CD4-positive, alpha-beta T cell (primary cell): ENCODE data around the gene URGCP. TPM values are rescaled to one million over a fixed set of nuclear protein-coding genes. Genes with fewer than 3 reads are reported as not detected.
A peak's percentile ranks its signal among the peaks of the same experiment; 100 is the strongest.
"Not testable (repeated sequence)": the region's sequence is repeated elsewhere in the genome, so short reads cannot be mapped to it uniquely, and the experiment has no call there.

Source experiments
- ATAC-seq: fragments of 200-7000 bp; cut with Tn5 transposase; one replicate; pipeline ENCODE4 v1.10.0; 2022; ENCODE audit warnings: mild to moderate bottlenecking; ENCODE audit not compliant: poor library complexity
- CTCF ChIA-PET: fragments of 350-600 bp; sonication (Branson Sonifier 250); formaldehyde crosslinking; loops from one replicate; lab custom pipeline; 2021; ENCODE audit warnings: antibody characterized with exemption, inconsistent platforms; lab: Charles Lee
- POLR2A ChIA-PET: fragments of 350-600 bp; sonication (Branson Sonifier 250); formaldehyde crosslinking; loops from one replicate; lab custom pipeline; 2021; ENCODE audit warnings: antibody characterized with exemption, inconsistent platforms; lab: Charles Lee
- DNase-seq, 14 experiments: peaks; one replicate each; pipeline ENCODE4 v3.0.0-alpha.2; 2013 to 2020; ENCODE audit warnings: mixed read lengths in 2 of 14
- H3K27ac ChIP-seq, 2 donors: one replicate each; pipeline versions ENCODE4 v1.5.1 to v1.7.0; 2013; ENCODE audit warnings: low read length in 2 of 2, low read depth in 1 of 2, mild to moderate bottlenecking in 1 of 2
- H3K27me3 ChIP-seq, 2 experiments: 1 replicate in 1 of 2; 2 replicates in 1 of 2; pipeline versions ENCODE4 v1.6.1 to v1.7.0; 2013; ENCODE audit warnings: low read length in 2 of 2, control low read depth in 1 of 2, mild to moderate bottlenecking in 1 of 2, moderate library complexity in 1 of 2; ENCODE audit not compliant: insufficient read depth in 2 of 2, control insufficient read depth in 1 of 2
- H3K36me3 ChIP-seq: one replicate; pipeline ENCODE4 v1.6.1; 2013; ENCODE audit warnings: low read length, control low read depth; ENCODE audit not compliant: insufficient read depth
- H3K4me1 ChIP-seq: one replicate; pipeline ENCODE4 v1.6.1; 2013; ENCODE audit warnings: low read length, control low read depth; ENCODE audit not compliant: insufficient read depth
- H3K4me3 ChIP-seq: one replicate; pipeline ENCODE4 v1.5.1; 2013; ENCODE audit warnings: mild to moderate bottlenecking, low read length, moderate library complexity
- H3K9me3 ChIP-seq, 2 experiments: 1 replicate in 1 of 2; 2 replicates in 1 of 2; pipeline versions ENCODE4 v1.6.1 to v1.7.0; 2013; ENCODE audit warnings: low read length in 2 of 2, mild to moderate bottlenecking in 2 of 2, control low read depth in 1 of 2, moderate library complexity in 1 of 2; ENCODE audit not compliant: control insufficient read depth in 1 of 2, insufficient read depth in 1 of 2
- H3K27ac Mint-ChIP-seq: one replicate; pipeline ENCODE4 v1.8.0; 2020; ENCODE audit warnings: mixed read lengths
- H3K27me3 Mint-ChIP-seq: one replicate; pipeline ENCODE4 v1.8.0; 2021; ENCODE audit warnings: mixed read lengths
- H3K36me3 Mint-ChIP-seq: one replicate; pipeline ENCODE4 v1.8.0; 2021; ENCODE audit warnings: low read depth, mixed read lengths
- H3K4me1 Mint-ChIP-seq: one replicate; pipeline ENCODE4 v1.8.0; 2021; ENCODE audit warnings: low read depth, mixed read lengths
- H3K4me3 Mint-ChIP-seq: one replicate; pipeline ENCODE4 v1.8.0; 2020; ENCODE audit warnings: mild to moderate bottlenecking, mixed read lengths
- H3K9me3 Mint-ChIP-seq: one replicate; pipeline ENCODE4 v1.8.0; 2020; ENCODE audit warnings: mixed read lengths
- intact Hi-C, 2 experiments: fragments of 100-400 bp; cut with DNase I in 1 of 2; cut with micrococcal nuclease in 1 of 2; formaldehyde crosslinking; loops; one replicate each; pipeline versions ENCODE4 v1.15.1 to v1.9.0; 2023 to 2025; cut with DNase I, micrococcal nuclease
- total RNA-seq, 174 experiments: library from RNA in 2 of 174; stranded (reverse) in 2 of 174; gene quantifications; one replicate each; pipeline ENCODE4 v1.2.3 and lab custom pipeline; 2021 to 2026
- TF ChIP-seq, protein P1 (sequence below): fragments of 200-600 bp; IDR thresholded peaks from one replicate; pipeline ENCODE4 v1.8.0; 2022; ENCODE audit warnings: antibody characterized with exemption, mild to moderate bottlenecking

The URGCP gene
- total RNA-seq, 2 experiments from 2014 or later = 21.8 to 22.5 TPM

DNA sequence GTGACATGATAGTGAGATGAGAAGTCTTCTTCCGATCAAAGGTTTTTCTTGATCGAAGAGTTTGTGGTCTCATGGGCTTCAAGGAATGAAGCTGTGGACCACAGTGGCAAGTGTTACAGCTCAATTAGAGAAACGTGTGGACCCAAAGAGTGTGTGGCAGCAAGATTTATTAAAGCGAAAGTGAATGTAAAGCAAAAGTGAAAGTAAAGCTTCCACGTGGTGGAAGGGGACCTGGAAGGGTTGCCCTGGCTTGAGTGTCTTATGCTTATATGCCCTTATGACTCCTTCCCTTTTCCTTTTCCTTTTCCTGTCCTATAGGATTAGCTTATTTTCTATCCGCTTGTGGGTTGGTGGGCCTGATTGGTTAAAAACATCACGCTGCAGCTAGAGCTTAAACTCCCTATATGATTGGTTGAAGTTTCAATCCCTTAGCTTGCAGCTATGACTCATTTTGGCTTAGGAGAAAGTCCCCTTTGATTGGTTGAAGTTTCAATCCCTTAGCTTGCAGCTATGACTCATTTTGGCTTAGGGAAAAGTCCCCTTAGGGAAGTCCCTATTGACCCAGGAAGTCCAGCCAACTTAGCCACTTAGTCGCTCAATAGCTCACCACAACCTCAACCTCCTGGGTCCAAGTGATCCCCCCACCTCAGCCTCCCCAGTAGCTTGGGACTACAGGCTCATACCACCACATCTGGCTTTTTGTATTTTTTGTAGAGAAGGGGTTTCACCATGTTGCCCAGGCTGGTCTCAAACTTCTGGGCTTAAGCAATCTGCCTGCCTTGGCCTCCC is 71.7 kb downstream of the URGCP start:
- Mint-ChIP-seq H3K9me3 (no peaks in the 10 kb centered on the region), H3K27me3 (peaks cover 3% of the 10 kb centered on the region), H3K4me1 (peaks cover 26% of the 10 kb centered on the region), H3K27ac (peak overlapping the region; percentile 93), H3K4me3 (peak overlapping the region; percentile 94), H3K36me3 (peaks cover 6% of the 10 kb centered on the region)
- Histone ChIP-seq H3K27ac (peak overlapping the region in 1 of 2 donors; percentile 76), H3K27me3 (no peaks in the 10 kb centered on the region), H3K9me3 (peaks cover 0 to 5% of the 10 kb centered on the region in 2 experiments), H3K4me1 (peaks cover 29% of the 10 kb centered on the region), H3K36me3 (no peaks in the 10 kb centered on the region), H3K4me3 (peak overlapping the region; percentile 68)
- ChIA-PET POLR2A (interaction anchor here (0.7 to 2.3 kb wide), 11 partner anchors 9 to 923 kb away, joined by 3 to 15 read pairs (median 4); partner anchors contain the start of genes BLVRA, C7orf25, COA1 and MRPL32), CTCF (interaction anchor here (2.1 to 6.6 kb wide), 2 partner anchors 105 to 252 kb away, joined by 10 to 39 read pairs; partner anchors contain the start of genes COA1 and STK17A)
- TF ChIP-seq, protein P1, sequence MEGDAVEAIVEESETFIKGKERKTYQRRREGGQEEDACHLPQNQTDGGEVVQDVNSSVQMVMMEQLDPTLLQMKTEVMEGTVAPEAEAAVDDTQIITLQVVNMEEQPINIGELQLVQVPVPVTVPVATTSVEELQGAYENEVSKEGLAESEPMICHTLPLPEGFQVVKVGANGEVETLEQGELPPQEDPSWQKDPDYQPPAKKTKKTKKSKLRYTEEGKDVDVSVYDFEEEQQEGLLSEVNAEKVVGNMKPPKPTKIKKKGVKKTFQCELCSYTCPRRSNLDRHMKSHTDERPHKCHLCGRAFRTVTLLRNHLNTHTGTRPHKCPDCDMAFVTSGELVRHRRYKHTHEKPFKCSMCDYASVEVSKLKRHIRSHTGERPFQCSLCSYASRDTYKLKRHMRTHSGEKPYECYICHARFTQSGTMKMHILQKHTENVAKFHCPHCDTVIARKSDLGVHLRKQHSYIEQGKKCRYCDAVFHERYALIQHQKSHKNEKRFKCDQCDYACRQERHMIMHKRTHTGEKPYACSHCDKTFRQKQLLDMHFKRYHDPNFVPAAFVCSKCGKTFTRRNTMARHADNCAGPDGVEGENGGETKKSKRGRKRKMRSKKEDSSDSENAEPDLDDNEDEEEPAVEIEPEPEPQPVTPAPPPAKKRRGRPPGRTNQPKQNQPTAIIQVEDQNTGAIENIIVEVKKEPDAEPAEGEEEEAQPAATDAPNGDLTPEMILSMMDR = no peak
- DNase-seq (peak in 10 of 14 experiments; percentile 4 to 82 (median 12)), ATAC-seq (peak; percentile 56)
- intact Hi-C loops = loop anchor here in 1 of 2 experiments (5.0 kb wide), 1 partner anchor 112 kb away; no protein-coding TSS in a partner anchor

DNA sequence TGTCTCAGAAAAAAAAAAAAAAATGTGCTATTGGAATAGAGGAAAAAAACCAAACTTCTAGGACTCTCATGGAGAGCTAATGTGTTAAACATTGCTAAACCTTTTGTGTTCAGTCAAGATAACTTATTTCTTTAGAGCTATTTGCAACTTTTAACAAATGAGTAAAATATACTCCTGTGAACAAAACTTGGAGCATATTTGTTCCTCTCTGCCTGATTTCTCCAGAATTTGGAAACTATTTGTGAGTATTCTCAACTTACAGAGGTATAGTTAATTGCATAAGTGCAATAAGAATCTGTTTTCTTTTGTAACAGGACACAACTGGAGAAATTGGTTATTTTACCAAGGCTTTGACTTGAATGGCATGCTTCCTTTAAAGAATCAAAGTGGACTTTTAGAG is 75.5 kb downstream of the URGCP start:
- peaks cover 16% of the 10 kb centered on the region for H3K4me1 ChIP-seq
- H3K4me3 ChIP-seq, H3K9me3 ChIP-seq, CTCF ChIA-PET, H3K4me3 Mint-ChIP-seq, ATAC-seq, H3K9me3 Mint-ChIP-seq, H3K36me3 Mint-ChIP-seq, H3K27ac ChIP-seq, intact Hi-C loops, H3K27ac Mint-ChIP-seq, DNase-seq, H3K36me3 ChIP-seq: not testable (repeated sequence)
- H3K4me1 Mint-ChIP-seq = peaks cover 17% of the 10 kb centered on the region
- peaks cover 10 to 20% of the 10 kb centered on the region in 2 experiments for H3K27me3 ChIP-seq
- H3K27me3 Mint-ChIP-seq = peaks cover 33% of the 10 kb centered on the region
- POLR2A ChIA-PET = interaction anchor here (0.6 kb wide), 1 partner anchor 95 kb away, joined by 4 read pairs; no protein-coding TSS in a partner anchor

Other genes starting within 250 kb of the URGCP start
- gene COA1, start 177.1 kb downstream of the URGCP start, total RNA-seq = 10 to 100 TPM; 78.9 to 80.7 TPM
- gene BLVRA, start 147.9 kb downstream of the URGCP start, total RNA-seq = 10 to 100 TPM; 15.7 TPM
- gene MRPS24, start 37.1 kb downstream of the URGCP start, total RNA-seq = 10 to 100 TPM; 63.1 to 69.7 TPM
- gene UBE2D4, start 19.8 kb upstream of the URGCP start, total RNA-seq = 1 to 10 TPM; 6.1 to 7.8 TPM
- gene SPDYE1, start 91.3 kb upstream of the URGCP start, total RNA-seq = not detected
- gene DBNL, start 138.1 kb upstream of the URGCP start, total RNA-seq = 10 to 100 TPM; 88.5 to 90.6 TPM
- 1 to 10 TPM; 1.3 to 1.8 TPM for gene PGAM2, start 159.0 kb upstream of the URGCP start, total RNA-seq
- gene POLM, start 175.9 kb upstream of the URGCP start, total RNA-seq = 10 to 100 TPM; 33.6 to 35.6 TPM
- gene AEBP1, start 197.7 kb upstream of the URGCP start, total RNA-seq = 10 to 100 TPM; 20.3 to 21.3 TPM
- gene POLD2, start 217.0 kb upstream of the URGCP start, total RNA-seq = 10 to 100 TPM; 45.2 to 48.3 TPM
- gene MYL7, start 234.7 kb upstream of the URGCP start, total RNA-seq = not detected